Jurkat, Clone E6-1 (cell line): Measurements from ENCODE around the gene SMOC2.

ENCODE experiments used
- DNase-seq: peaks from one replicate; pipeline ENCODE4 v3.0.0-alpha.2; 2011; ENCODE audit warnings: low read depth, low spot score
- H3K4me3 ChIP-seq: 2 replicates; pipeline ENCODE4 v1.5.1; 2011; ENCODE audit warnings: mild to moderate bottlenecking, low read length, control low read depth, moderate library complexity

The SMOC2 gene

DNA sequence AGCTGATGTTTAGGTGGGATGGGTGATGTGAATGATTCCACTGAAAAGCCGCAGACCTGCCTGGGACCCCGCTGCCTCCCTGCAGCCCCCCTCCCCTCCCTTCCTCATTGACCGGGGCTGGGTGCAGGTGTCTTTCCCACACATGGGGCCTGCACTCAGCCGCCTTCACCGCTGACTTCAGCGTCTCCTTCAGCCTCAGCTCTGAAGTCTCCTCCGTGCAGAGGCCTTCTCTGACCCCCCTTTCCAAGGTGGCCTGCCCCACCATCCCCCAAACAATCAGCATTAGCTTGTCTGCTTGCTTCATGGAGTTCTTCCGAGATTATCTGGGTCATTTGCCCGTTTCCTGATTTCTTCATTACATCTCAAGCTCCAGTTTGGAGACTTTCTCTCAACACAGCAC is 140.7 kb downstream of the SMOC2 start:
- DNase-seq = no peak
- H3K4me3 ChIP-seq = no peak overlapping the region

DNA sequence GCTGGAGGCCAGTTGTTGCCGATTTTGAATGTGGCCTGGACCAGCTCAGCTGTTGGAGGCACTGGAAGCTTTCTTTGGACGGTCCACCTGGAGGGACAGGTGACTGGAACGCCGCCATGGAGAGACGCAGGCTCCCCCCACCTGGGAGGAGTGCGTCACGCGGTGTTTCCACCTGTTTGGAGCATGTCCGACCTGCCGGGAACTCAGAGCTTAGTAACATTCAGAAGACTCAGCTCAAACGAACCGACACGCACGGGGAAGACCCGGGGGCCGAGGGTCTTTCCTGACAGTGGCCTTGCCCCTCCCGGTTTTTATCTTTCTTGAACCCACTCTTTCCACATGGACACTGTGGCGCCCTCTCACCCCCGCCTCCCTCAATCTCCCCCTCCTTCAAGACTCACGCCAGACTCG is 141.6 kb downstream of the SMOC2 start:
- no peak overlapping the region for H3K4me3 ChIP-seq
- no peak for DNase-seq

DNA sequence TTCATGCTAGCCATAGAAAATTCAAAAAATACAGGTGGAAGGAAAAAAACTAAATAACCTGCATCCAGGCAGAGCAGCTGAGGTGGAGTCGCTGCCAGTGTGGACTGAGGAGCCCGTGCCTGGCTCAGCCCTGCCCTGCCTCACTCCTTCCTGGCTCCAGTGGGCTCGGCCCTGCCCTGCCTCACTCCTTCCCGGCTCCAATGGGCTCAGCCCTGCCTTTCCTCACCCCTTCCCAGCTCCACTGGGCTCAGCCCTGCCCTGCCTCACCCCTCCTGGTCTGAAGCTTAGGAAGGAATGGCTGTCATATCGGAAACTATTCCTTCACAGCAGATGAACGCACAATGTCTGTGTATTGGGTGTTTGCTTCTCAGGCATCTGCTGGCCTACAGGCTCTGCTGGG is 142.1 kb downstream of the SMOC2 start:
- DNase-seq = no peak

DNA sequence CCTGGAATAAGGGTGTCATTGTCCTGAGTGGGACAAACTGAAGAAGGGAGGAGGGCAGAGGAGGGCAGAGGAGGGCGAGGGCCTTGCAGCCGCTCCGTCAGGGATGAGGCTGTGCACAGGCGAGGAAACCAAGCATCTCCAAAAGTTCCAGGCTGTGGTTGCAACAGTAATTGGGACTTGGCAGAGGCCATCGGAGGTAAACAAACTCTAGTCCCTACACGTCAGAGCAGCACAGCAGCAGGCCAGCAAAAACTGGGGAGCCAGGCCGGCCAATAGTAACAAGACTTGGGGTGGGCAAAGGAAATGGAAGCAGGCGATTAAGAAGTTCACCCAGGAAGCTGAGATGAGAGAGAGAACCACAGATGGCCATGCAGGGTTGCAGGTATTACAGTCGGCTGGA is 142.8 kb downstream of the SMOC2 start:
- DNase-seq = no peak

More for the DNA sequence above, 142.1 kb downstream of the SMOC2 start:
- H3K4me3 ChIP-seq = no peak overlapping the region

DNA sequence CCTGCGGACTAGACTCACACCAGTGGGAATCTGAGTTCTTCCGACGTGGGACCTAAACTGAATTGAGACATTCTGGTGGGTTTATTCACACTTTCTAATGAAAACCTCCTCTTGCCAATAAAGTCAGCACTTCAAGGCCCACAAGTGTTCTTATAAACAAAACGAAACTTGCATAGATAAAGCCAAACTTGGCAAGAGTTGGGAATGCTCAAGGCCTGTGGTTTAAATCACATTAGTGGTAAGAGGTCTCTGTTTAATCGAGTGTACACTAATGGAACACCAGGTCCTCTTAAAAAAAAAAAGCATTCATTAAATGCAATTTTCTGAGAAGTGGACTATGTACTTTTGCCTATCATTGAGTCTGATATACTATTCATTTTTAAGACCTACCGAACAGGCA is 143.3 kb downstream of the SMOC2 start:
- DNase-seq = no peak
- no peak overlapping the region for H3K4me3 ChIP-seq

More for the DNA sequence above, 142.8 kb downstream of the SMOC2 start:
- no peak overlapping the region for H3K4me3 ChIP-seq

DNA sequence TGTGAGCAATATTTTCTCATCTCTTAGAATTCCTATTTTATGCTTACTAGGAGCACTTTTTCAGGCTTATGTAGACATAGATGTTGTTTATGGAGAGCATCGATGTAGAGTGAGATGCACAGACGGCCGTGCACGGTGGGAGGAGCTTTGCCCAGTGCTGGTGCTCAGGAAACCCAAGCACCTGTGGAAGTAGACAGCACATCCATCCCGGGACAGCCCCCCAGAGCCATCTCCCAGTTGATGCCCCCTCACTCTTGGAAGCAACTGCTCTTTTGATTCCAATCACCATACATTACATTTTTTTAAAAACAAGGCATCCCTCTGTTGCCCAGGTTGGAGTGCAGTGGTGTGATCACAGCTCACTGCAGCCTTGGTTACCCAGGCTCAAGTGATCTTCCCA is 143.7 kb downstream of the SMOC2 start:
- DNase-seq = no peak
- H3K4me3 ChIP-seq = no peak overlapping the region

DNA sequence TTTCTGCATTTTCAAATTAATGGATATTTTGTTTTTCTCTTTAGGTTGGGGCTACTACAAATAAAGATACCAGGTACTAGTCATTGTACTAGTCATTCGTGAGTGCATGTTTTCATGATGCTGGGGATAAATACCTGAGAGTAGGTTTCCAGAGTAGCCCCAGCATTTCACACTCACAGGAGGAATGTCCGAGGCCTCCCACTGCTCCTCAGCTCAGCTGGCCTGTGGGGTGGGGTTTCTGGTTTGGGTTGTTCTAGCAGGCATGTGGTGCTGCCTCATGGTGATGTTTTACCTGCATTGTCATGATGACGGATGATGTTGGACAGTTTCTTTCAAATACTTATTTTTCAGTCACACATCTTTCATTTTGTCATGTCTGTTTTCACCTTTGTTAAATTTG is 144.5 kb downstream of the SMOC2 start:
- no peak for DNase-seq
- H3K4me3 ChIP-seq = no peak overlapping the region

DNA sequence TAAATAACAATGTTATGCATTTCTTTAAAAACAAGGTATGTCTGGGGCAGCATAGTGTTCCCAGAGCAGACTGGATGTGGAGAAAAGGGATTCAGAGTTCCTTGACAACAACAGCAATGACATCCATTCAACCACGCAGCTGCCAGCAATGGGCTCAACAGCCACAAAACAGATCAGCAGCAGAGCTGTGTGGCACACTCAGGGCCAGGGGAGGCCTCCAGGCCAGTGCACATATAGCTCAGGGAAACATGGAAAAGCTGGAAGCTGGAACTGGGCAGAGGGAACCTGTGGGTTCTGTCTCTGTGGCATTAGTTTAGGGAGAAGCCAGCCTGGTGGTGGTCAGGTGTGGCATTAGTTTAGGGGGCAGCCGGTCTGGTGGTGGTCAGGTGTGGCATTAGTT is 148.3 kb downstream of the SMOC2 start:
- DNase-seq = no peak

DNA sequence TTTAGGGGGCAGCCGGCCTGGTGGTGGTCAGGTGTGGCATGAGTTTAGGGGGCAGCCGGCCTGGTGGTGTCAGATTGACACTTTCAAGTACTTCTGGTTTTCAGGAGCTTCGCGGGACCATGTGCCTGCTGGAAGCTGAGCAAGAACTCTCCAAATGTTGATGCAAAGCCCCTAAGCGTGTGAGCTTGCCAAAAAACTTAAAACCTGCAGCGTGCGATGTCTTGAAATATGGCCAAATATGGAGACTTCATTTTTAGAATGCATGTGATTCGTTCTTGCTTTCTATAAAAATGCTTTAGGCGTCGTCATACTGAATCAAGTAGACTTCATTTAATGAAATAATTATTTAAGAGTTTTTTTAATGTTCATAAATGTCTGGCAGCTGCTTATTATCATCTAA is 149.4 kb downstream of the SMOC2 start:
- DNase-seq = no peak
- no peak overlapping the region for H3K4me3 ChIP-seq

More for the DNA sequence above, 148.3 kb downstream of the SMOC2 start:
- H3K4me3 ChIP-seq = no peak overlapping the region

DNA sequence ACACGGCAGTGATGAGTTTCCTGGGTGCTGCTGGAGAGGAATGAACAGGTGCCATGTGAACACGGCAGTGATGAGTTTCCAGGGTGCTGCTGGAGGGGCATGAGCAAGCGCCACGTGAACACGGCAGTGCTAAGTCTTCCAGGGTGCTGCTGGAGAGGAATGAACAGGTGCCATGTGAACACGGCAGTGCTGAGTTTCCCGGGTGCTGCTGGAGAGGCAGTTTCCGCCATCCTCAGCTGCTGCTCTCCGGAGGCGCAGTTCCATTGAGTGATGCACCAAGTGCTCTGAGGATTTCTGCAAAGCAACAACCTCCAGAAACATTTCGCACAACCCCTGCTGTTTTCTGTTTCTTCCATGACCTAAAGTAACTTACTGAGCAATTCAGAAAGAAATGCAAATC is 155.4 kb downstream of the SMOC2 start:
- no peak for DNase-seq
- no peak overlapping the region for H3K4me3 ChIP-seq

DNA sequence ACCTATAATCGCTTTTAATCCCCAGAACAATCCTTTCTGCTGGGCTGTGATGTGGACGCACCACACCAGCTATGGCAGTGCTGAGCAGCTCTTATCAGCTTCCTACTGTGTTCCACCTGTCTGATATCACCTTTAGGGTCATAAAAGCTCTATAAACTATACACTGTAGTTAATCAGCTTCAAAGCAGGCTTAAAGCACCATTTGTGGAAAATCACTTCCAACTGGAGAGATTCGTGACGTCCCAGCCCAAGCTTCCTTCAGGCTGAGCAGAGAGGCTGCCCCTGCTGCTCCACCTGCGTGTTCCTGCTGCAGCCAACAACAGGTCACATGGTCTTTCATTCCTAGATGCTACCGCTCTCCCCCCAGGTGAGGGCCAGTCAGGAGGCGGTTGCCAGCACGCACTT is 156.5 kb downstream of the SMOC2 start:
- no peak overlapping the region for H3K4me3 ChIP-seq
- DNase-seq = no peak

DNA sequence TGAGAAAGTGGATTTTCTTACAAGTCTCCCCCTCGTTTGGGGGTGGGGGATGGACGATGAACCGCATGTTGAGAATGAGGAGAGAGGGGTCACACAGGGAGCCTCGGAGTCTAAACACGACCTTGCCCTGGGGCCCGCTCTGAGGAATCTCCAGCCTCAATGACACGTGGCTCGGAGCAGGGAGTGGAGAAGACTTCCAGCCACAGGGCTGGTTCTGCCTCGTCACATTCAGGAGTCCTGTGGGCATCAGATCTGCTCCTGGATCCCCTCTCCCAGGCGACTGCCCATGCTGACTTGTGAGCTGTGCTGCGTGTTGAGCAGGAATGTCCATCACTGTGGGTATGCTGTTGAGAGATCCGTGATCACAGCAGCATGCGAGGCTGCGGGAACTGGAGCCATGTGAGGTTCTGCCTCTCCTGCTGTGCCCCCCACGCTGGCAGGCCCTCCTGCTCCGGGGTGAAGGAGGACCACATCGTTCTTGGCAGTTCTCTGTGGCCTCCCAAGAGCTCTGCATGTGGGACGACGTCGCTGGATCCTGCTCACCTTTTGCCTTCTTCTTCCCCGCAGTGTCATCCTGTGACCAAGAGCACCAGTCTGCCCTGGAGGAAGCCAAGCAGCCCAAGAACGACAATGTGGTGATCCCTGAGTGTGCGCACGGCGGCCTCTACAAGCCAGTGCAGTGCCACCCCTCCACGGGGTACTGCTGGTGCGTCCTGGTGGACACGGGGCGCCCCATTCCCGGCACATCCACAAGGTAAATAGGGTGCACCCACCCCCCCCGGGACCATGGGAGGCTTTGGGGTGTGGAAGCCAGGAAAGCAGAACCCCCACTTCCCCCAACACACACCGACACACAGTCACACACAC is 157.5 kb downstream of the SMOC2 start:
- H3K4me3 ChIP-seq = no peak overlapping the region
- no peak for DNase-seq

DNA sequence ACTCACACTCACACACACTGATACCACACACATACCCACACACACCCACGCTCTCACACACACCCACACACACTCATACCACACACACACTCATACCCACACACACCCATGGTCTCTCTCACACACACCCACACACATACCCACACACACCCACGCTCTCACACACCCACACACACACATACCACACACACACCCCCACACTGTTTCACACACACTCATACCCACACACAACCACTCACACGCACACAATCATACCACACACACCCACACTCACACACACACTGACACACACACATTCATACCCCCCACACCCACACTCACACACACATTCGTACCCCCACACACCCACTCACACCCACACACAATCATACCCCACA is 158.1 kb downstream of the SMOC2 start:
- DNase-seq = no peak
- H3K4me3 ChIP-seq = no peak overlapping the region

DNA sequence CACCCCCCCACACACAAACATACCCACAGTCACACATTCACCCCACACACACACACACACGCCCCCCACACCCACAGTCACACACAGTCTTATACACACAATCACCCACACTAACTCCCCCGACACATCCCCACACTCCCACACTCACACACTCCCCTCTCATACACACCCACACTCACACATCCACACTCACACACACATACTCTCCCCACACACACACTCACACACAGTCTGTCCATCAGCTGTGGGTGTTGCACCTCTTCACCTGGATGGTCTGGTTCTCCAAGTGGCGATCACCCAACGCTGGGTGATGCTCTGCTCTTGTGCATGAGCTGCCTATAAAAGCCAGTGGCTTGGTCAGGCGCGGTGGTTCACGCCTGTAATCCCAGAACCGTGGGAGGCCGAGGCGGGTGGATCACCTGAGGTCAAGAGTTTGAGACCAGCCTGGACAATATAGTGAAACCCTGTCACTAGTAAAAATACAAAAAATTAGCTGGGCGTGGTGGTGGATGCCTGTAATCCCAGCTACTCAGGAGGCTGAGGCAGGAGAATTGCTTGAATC is 158.9 kb downstream of the SMOC2 start:
- DNase-seq = no peak
- no peak overlapping the region for H3K4me3 ChIP-seq

DNA sequence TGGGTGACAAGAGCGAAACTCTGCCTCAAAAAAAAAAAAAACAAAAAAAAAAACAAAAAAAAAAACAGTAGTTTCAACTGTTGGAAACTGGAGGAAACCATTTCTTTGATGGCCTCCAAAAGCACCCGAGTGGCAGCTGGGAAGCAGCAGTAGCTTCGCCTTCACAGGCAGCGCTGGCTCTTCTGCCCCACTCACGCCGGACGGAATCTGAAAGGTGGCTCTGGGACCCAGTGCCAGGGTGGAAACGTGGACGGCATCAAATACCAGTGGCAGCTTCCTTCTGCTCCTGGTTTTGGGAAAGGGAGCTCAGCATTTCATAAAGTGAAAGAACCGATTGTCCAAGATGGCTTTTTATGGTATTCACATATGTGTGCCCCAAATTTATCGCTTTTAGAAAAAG is 159.4 kb downstream of the SMOC2 start:
- DNase-seq = no peak

DNA sequence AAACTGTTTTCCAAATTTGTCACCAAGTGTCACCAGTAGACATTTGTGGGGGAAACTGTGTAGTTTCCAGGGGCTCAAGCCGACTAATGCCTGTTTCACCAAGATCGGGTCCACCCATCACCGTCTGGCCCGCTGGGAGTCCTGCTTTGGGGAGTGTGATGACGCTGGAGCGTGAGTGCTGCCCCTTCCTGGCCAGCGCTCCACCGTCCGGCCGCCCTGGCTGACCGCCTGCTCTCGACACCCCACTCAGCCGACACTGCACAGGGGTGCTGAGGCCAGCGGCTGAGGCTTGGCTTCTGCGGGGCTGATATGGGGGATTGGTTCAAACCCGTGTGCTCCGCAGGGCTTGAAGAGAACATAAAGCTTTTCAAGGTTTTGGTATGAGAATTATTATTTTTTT is 160.1 kb downstream of the SMOC2 start:
- no peak for DNase-seq
- no peak overlapping the region for H3K4me3 ChIP-seq

More for the DNA sequence above, 159.4 kb downstream of the SMOC2 start:
- no peak overlapping the region for H3K4me3 ChIP-seq

DNA sequence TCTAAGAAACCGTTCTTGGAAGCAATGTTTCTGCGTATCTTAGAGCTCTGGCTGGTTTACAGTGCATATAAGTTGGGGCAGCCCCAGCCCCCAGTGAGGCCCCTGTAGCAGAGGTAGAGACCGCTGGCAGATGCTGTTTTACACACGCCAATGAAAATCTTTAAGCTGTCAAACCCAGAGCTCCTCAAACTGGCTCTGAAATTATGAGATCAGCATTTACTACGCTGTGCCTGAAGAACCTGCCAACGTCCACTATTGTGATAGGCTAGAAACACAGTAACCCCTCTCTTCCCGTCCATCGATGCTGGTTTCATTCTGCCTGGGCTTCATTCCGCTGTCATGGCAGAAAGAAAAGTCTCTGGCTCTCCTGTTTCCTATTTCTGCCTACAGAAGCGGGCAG is 160.6 kb downstream of the SMOC2 start:
- DNase-seq = no peak
- H3K4me3 ChIP-seq = no peak overlapping the region

DNA sequence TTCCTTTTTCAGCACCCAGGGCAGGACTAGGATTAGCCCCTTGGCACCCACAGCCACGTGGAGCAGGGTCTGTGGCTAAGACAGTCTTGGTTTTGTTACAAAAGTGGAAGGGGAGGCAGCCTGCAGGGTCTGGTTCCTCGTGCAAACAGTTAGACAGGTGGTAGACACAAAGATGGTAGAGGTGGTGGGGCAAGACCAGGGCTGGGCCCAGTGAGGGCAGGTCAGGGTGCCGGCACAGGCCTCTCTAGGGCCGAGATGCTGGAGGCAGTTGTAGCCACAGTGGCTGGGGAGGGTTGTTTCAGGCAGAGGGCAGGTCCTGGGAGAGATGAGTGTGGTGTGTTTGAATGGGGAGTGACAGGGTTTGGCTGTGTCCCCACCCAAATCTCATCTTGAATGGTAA is 161.6 kb downstream of the SMOC2 start:
- no peak overlapping the region for H3K4me3 ChIP-seq
- DNase-seq = no peak

DNA sequence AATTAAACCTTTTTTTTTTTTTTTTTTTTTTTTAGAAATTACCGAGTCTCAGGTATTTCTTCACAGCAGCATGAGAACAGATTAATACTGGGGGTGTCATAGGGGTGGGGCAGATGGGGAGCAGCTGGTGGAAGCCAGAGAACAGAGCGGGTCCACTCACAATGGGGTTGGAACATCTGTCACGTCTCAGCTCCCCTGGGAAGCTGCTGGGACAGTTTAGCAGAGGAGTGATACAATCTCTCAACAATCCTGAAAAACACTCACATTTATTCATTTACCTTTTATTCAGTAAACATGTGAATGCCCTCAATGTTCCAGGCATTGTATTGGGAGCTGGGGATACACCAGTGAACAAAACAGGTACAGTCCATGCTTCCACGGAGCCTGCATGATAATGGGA is 162.2 kb downstream of the SMOC2 start:
- no peak for DNase-seq
- no peak overlapping the region for H3K4me3 ChIP-seq

DNA sequence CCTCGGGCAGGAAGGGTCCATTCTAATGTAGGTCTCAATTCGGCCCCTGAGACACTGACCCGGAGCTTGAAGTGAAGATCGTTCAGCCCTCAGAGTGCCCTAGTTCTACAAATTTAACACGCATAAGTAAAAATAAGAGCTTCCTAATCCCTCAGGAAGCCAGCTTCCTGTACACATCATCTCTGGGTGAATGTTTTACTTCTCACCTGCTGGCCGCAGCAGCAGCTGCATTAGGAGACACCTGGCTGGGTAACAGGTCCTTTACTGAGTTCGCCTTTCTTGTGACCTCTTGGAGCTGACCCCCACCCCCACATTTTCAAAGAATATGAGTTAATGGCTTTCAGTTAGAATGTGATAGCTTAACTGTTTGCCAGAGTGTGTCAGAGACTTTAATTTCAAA is 165.0 kb downstream of the SMOC2 start:
- H3K4me3 ChIP-seq = no peak overlapping the region
- no peak for DNase-seq

DNA sequence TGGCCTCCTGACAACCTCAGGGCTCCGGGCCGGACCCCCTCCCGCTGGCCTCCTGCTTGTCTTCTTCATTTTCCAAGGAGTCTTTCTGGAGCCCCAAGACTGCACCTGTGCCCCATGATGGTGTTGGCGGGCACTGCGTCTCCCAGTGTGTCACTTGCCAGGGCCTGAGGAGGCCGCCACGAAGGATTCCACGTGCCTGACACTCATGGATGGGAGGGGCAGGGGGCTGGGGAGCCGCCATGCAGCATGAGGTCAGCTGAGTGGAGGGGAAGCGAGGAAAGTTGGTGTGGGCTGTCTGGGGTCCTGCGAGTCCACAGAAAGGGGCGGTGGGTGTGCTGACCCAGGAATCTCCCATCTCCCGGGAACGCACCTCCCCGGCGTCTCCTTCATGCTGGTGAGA is 165.7 kb downstream of the SMOC2 start:
- no peak overlapping the region for H3K4me3 ChIP-seq
- no peak for DNase-seq
